Measurements from ENCODE around the gene PHLPP1. TPM values are rescaled to one million over a fixed set of nuclear protein-coding genes. Genes with fewer than 3 reads are reported as not detected.

The PHLPP1 gene
- polyA plus RNA-seq, 3 donors, result 2.2 to 4.0 (median 3.0) TPM

- no peak overlapping the region for H3K27ac ChIP-seq (ENCODE audit: low read depth, low read length)
- 72 to 84% (median 76%) methylated on average over 5 of the region's 5 CpGs for WGBS, 3 donors
These were observed 44.5 kb downstream of the PHLPP1 start for GRCh38 chr18:62759704-62760402.

- no peak overlapping the region for H3K27ac ChIP-seq (ENCODE audit: low read depth, low read length)
- WGBS, 3 donors, result 76 to 89% (median 86%) methylated on average over 5 of the region's 5 CpGs
These were observed 45.0 kb downstream of the PHLPP1 start for GRCh38 chr18:62760403-62760734.

GRCh38 chr18:62763101-62763521 lies 47.8 kb downstream of the PHLPP1 start:
- 68 to 90% (median 83%) methylated on average over 7 of the region's 7 CpGs for WGBS, 3 donors
- no peak overlapping the region for H3K27ac ChIP-seq (ENCODE audit: low read depth, low read length)

- WGBS, 3 donors, result 76 to 85% (median 76%) methylated on average over 4 of the region's 4 CpGs
- no peak overlapping the region for H3K27ac ChIP-seq (ENCODE audit: low read depth, low read length)
These were observed 50.9 kb downstream of the PHLPP1 start for GRCh38 chr18:62766266-62766665.

GRCh38 chr18:62767321-62767720 lies 52.0 kb downstream of the PHLPP1 start:
- H3K27ac ChIP-seq (ENCODE audit: low read depth, low read length), result no peak overlapping the region

GRCh38 chr18:62767836-62768557 lies 52.7 kb downstream of the PHLPP1 start:
- WGBS, 3 donors, result 44 to 62% (median 50%) methylated on average over 3 of the region's 3 CpGs
- H3K27ac ChIP-seq (ENCODE audit: low read depth, low read length), result no peak overlapping the region

More at GRCh38 chr18:62767321-62767720, 52.0 kb downstream of the PHLPP1 start:
- 76 to 95% (median 93%) methylated on average over 5 of the region's 5 CpGs for WGBS, 3 donors

- no peak overlapping the region for H3K27ac ChIP-seq (ENCODE audit: low read depth, low read length)
- WGBS, 3 donors, result 77 to 93% (median 84%) methylated on average over 2 of the region's 2 CpGs
These were observed 53.2 kb downstream of the PHLPP1 start for GRCh38 chr18:62768558-62768943.

- no peak overlapping the region for H3K27ac ChIP-seq (ENCODE audit: low read depth, low read length)
- WGBS, 3 donors, result 75 to 83% (median 76%) methylated on average over 2 of the region's 2 CpGs
These were observed 53.9 kb downstream of the PHLPP1 start for GRCh38 chr18:62769216-62769615.

GRCh38 chr18:62771494-62772270 lies 56.3 kb downstream of the PHLPP1 start:
- H3K27ac ChIP-seq (ENCODE audit: low read depth, low read length), result no peak overlapping the region
- WGBS, 3 donors, result 84 to 93% (median 85%) methylated on average over 4 of the region's 4 CpGs

GRCh38 chr18:62772860-62773584 lies 57.7 kb downstream of the PHLPP1 start:
- WGBS, 3 donors, result 44 to 93% (median 87%) methylated on average over 2 of the region's 2 CpGs
- no peak overlapping the region for H3K27ac ChIP-seq (ENCODE audit: low read depth, low read length)

GRCh38 chr18:62773691-62774090 lies 58.4 kb downstream of the PHLPP1 start:
- no peak overlapping the region for H3K27ac ChIP-seq (ENCODE audit: low read depth, low read length)
- WGBS, 3 donors, result 63 to 92% (median 88%) methylated on average over 3 of the region's 3 CpGs

- 56 to 62% (median 62%) methylated on average over 2 of the region's 2 CpGs for WGBS, 3 donors
- no peak overlapping the region for H3K27ac ChIP-seq (ENCODE audit: low read depth, low read length)
These were observed 60.8 kb downstream of the PHLPP1 start for GRCh38 chr18:62776024-62776570.

- WGBS, 3 donors, result 89 to 97% (median 91%) methylated on average over 1 of the region's 1 CpG
- no peak overlapping the region for H3K27ac ChIP-seq (ENCODE audit: low read depth, low read length)
These were observed 62.5 kb downstream of the PHLPP1 start for GRCh38 chr18:62777814-62778213.

- H3K27ac ChIP-seq (ENCODE audit: low read depth, low read length), result no peak overlapping the region
- 88 to 92% (median 90%) methylated on average over 6 of the region's 6 CpGs for WGBS, 3 donors
These were observed 63.9 kb downstream of the PHLPP1 start for GRCh38 chr18:62778976-62779869.

- 88 to 94% (median 90%) methylated on average over 3 of the region's 3 CpGs for WGBS, 3 donors
- H3K27ac ChIP-seq (ENCODE audit: low read depth, low read length), result no peak overlapping the region
These were observed 65.9 kb downstream of the PHLPP1 start for GRCh38 chr18:62781262-62781661.

GRCh38 chr18:62781893-62782292 lies 66.6 kb downstream of the PHLPP1 start:
- 39 to 85% (median 41%) methylated on average over 2 of the region's 2 CpGs for WGBS, 3 donors
- H3K27ac ChIP-seq (ENCODE audit: low read depth, low read length), result no peak overlapping the region

GRCh38 chr18:62784338-62784965 lies 69.1 kb downstream of the PHLPP1 start:
- 47 to 58% (median 50%) methylated on average over 4 of the region's 4 CpGs for WGBS, 3 donors
- H3K27ac ChIP-seq (ENCODE audit: low read depth, low read length), result no peak overlapping the region
